ENCODE data around the gene RECQL5.
"Not testable (repeated sequence)": the region's sequence is repeated elsewhere in the genome, so short reads cannot be mapped to it uniquely, and the experiment has no call there.

Gene RECQL5

GRCh38 chr17:75590849-75591721, 75.9 kb downstream of the RECQL5 start:
- Histone ChIP-seq H3K4me1 (ENCODE audit: control insufficient read depth, insufficient read depth, low read length, poor library complexity, severe bottlenecking) (peaks cover 5% of the 10 kb centered on the region), H3K27me3 (replicated peaks; ENCODE audit: control insufficient read depth, insufficient read depth, low read length, poor library complexity, severe bottlenecking) (no peaks in the 10 kb centered on the region)
- no peak for DNase-seq

GRCh38 chr17:75590314-75590761, 76.6 kb downstream of the RECQL5 start:
- peaks cover 5% of the 10 kb centered on the region for H3K4me1 ChIP-seq (ENCODE audit: control insufficient read depth, insufficient read depth, low read length, poor library complexity, severe bottlenecking)
- DNase-seq = no peak
- H3K27ac ChIP-seq (ENCODE audit: insufficient read depth, low read length, poor library complexity, severe bottlenecking) = no peak overlapping the region
- no peaks in the 10 kb centered on the region for H3K9me3 ChIP-seq (ENCODE audit: control insufficient read depth, low read length)
- no peaks in the 10 kb centered on the region for H3K36me3 ChIP-seq (ENCODE audit: control insufficient read depth, insufficient read depth, low read length)
- H3K4me3 ChIP-seq (ENCODE audit: insufficient read depth, low read depth, low read length, poor library complexity, severe bottlenecking) = no peak overlapping the region
- no peaks in the 10 kb centered on the region for H3K27me3 ChIP-seq (replicated peaks; ENCODE audit: control insufficient read depth, insufficient read depth, low read length, poor library complexity, severe bottlenecking)

More at GRCh38 chr17:75590849-75591721, 75.9 kb downstream of the RECQL5 start:
- Histone ChIP-seq H3K27ac (ENCODE audit: insufficient read depth, low read length, poor library complexity, severe bottlenecking) (no peak overlapping the region), H3K9me3 (ENCODE audit: control insufficient read depth, low read length) (no peaks in the 10 kb centered on the region), H3K4me3 (ENCODE audit: insufficient read depth, low read depth, low read length, poor library complexity, severe bottlenecking) (no peak overlapping the region), H3K36me3 (ENCODE audit: control insufficient read depth, insufficient read depth, low read length) (no peaks in the 10 kb centered on the region)

DNA sequence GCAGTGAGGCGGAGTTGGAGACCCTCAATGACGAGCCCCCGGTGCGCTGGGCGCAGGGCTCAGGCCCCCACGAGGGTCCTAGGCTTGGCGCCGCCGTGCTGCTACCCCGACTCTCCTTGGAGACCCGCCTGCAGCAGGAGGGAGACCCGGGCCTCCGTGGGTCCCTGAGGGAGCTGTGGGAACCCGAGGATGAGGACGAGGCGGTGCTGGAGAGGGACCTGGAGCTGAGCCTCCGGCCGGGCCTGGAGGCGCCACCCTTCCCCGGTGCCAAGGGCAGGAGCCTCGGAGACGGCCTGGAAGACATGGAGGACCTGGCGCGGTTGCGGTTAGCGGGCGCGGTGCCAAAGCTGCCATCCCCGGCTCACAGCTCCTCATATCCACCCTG, 77.0 kb downstream of the RECQL5 start:
- peaks cover 5% of the 10 kb centered on the region for H3K4me1 ChIP-seq (ENCODE audit: control insufficient read depth, insufficient read depth, low read length, poor library complexity, severe bottlenecking)
- H3K36me3 ChIP-seq (ENCODE audit: control insufficient read depth, insufficient read depth, low read length) = no peaks in the 10 kb centered on the region
- H3K9me3 ChIP-seq (ENCODE audit: control insufficient read depth, low read length) = no peaks in the 10 kb centered on the region
- H3K27ac ChIP-seq (ENCODE audit: insufficient read depth, low read length, poor library complexity, severe bottlenecking) = peak overlapping the region; percentile 37
- no peak overlapping the region for H3K4me3 ChIP-seq (ENCODE audit: insufficient read depth, low read depth, low read length, poor library complexity, severe bottlenecking)
- DNase-seq = no peak
- no peaks in the 10 kb centered on the region for H3K27me3 ChIP-seq (replicated peaks; ENCODE audit: control insufficient read depth, insufficient read depth, low read length, poor library complexity, severe bottlenecking)

- Histone ChIP-seq H3K4me3 (ENCODE audit: insufficient read depth, low read depth, low read length, poor library complexity, severe bottlenecking) (peak overlapping the region; percentile 52), H3K4me1 (ENCODE audit: control insufficient read depth, insufficient read depth, low read length, poor library complexity, severe bottlenecking) (peaks cover 5% of the 10 kb centered on the region), H3K9me3 (ENCODE audit: control insufficient read depth, low read length) (no peaks in the 10 kb centered on the region), H3K27ac (ENCODE audit: insufficient read depth, low read length, poor library complexity, severe bottlenecking) (peak overlapping the region; percentile 51), H3K27me3 (replicated peaks; ENCODE audit: control insufficient read depth, insufficient read depth, low read length, poor library complexity, severe bottlenecking) (no peaks in the 10 kb centered on the region), H3K36me3 (ENCODE audit: control insufficient read depth, insufficient read depth, low read length) (no peaks in the 10 kb centered on the region)
- DNase-seq = peak; percentile 86 to 91 (median 91)
These were observed 77.7 kb downstream of the RECQL5 start for GRCh38 chr17:75589012-75589918.

DNA sequence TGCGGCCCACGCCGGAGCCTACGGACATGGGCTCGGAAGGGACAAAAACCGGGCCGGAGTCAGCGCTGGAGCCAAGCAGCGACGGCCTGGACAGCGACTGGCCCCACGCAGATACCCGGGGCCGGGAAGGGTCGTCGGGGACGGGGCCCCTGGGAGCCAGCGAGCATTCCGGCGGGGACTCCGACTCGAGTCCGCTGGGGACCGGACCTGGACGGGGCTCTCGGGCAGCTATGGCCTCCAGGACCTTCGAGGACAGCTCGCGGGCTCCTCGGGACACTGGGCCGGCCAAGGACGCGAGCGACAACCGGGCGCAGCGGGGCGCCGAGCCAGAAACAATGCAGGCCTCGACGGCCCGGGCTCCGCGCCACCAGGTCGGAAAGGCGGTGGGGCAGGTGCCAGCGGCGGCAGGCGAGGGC, 78.3 kb downstream of the RECQL5 start:
- peak overlapping the region; percentile 52 for H3K4me3 ChIP-seq (ENCODE audit: insufficient read depth, low read depth, low read length, poor library complexity, severe bottlenecking)
- DNase-seq = no peak

GRCh38 chr17:75587675-75588595, 79.0 kb downstream of the RECQL5 start, which contains the start of gene MYO15B:
TSS of gene MYO15B (plus strand) at chr17:75587800. CDS start at chr17:75588058, 258 bp downstream.
- peak within 1 kb of the TSS; percentile 51 for H3K27ac ChIP-seq (ENCODE audit: insufficient read depth, low read length, poor library complexity, severe bottlenecking)
- peaks cover 5% of the 10 kb centered on the region for H3K4me1 ChIP-seq (ENCODE audit: control insufficient read depth, insufficient read depth, low read length, poor library complexity, severe bottlenecking)
- H3K36me3 ChIP-seq (ENCODE audit: control insufficient read depth, insufficient read depth, low read length) = no peaks in the 10 kb centered on the region
- peak within 1 kb of the TSS; percentile 52 for H3K4me3 ChIP-seq (ENCODE audit: insufficient read depth, low read depth, low read length, poor library complexity, severe bottlenecking)
- H3K27me3 ChIP-seq (replicated peaks; ENCODE audit: control insufficient read depth, insufficient read depth, low read length, poor library complexity, severe bottlenecking) = no peaks in the 10 kb centered on the region
- H3K9me3 ChIP-seq (ENCODE audit: control insufficient read depth, low read length) = no peaks in the 10 kb centered on the region
- DNase-seq = peak; percentile 20 to 40 (median 21)

More for the DNA sequence above, 78.3 kb downstream of the RECQL5 start:
- H3K9me3 ChIP-seq (ENCODE audit: control insufficient read depth, low read length) = no peaks in the 10 kb centered on the region
- peak overlapping the region; percentile 51 for H3K27ac ChIP-seq (ENCODE audit: insufficient read depth, low read length, poor library complexity, severe bottlenecking)
- no peaks in the 10 kb centered on the region for H3K36me3 ChIP-seq (ENCODE audit: control insufficient read depth, insufficient read depth, low read length)
- H3K4me1 ChIP-seq (ENCODE audit: control insufficient read depth, insufficient read depth, low read length, poor library complexity, severe bottlenecking) = peaks cover 5% of the 10 kb centered on the region
- H3K27me3 ChIP-seq (replicated peaks; ENCODE audit: control insufficient read depth, insufficient read depth, low read length, poor library complexity, severe bottlenecking) = no peaks in the 10 kb centered on the region

DNA sequence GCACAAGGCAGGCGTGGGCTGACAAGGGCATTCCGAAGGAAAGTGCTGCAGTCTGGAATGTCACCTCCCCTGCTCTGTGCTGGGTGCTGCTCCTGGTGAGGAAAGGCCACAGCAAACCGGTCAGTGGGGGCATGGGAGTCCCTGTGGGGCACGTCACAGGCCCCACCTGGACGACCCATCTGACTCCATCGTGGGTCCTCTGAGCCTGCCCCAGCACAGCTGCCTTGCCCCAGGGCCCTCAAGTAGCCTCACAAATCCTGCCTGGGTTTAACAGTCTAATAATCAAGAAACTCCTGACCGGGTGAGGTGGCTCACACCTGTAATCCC, 82.1 kb downstream of the RECQL5 start:
- H3K4me3 ChIP-seq (ENCODE audit: insufficient read depth, low read depth, low read length, poor library complexity, severe bottlenecking) = no peak overlapping the region
- H3K27me3 ChIP-seq (replicated peaks; ENCODE audit: control insufficient read depth, insufficient read depth, low read length, poor library complexity, severe bottlenecking) = no peaks in the 10 kb centered on the region
- no peaks in the 10 kb centered on the region for H3K36me3 ChIP-seq (ENCODE audit: control insufficient read depth, insufficient read depth, low read length)
- H3K9me3 ChIP-seq (ENCODE audit: control insufficient read depth, low read length) = no peaks in the 10 kb centered on the region
- DNase-seq = no peak
- H3K4me1 ChIP-seq (ENCODE audit: control insufficient read depth, insufficient read depth, low read length, poor library complexity, severe bottlenecking) = peaks cover 5% of the 10 kb centered on the region
- no peak overlapping the region for H3K27ac ChIP-seq (ENCODE audit: insufficient read depth, low read length, poor library complexity, severe bottlenecking)

DNA sequence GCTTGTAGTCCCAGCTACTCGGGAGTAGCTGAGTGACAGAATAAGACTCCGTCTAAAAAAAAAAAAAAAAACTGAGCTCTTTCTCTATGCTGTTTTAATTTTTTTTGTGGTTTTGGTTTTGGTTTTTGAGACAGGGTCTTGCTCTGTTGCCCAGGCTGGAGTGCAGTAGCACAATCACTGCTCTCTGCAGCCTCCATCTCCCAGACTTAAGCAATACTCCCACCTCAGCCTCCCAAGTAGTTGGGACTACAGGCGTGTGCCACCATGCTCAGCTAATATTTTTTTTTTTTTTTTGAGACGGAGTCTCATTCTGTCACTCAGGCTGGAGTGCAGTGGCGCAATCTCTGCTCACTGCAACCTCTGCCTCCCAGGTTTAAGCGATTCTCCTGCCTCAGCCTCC, 83.8 kb downstream of the RECQL5 start:
- not testable (repeated sequence) for H3K4me1 ChIP-seq (ENCODE audit: control insufficient read depth, insufficient read depth, low read length, poor library complexity, severe bottlenecking); DNase-seq; H3K9me3 ChIP-seq (ENCODE audit: control insufficient read depth, low read length); H3K27me3 ChIP-seq (replicated peaks; ENCODE audit: control insufficient read depth, insufficient read depth, low read length, poor library complexity, severe bottlenecking); H3K4me3 ChIP-seq (ENCODE audit: insufficient read depth, low read depth, low read length, poor library complexity, severe bottlenecking); H3K36me3 ChIP-seq (ENCODE audit: control insufficient read depth, insufficient read depth, low read length); H3K27ac ChIP-seq (ENCODE audit: insufficient read depth, low read length, poor library complexity, severe bottlenecking)

DNA sequence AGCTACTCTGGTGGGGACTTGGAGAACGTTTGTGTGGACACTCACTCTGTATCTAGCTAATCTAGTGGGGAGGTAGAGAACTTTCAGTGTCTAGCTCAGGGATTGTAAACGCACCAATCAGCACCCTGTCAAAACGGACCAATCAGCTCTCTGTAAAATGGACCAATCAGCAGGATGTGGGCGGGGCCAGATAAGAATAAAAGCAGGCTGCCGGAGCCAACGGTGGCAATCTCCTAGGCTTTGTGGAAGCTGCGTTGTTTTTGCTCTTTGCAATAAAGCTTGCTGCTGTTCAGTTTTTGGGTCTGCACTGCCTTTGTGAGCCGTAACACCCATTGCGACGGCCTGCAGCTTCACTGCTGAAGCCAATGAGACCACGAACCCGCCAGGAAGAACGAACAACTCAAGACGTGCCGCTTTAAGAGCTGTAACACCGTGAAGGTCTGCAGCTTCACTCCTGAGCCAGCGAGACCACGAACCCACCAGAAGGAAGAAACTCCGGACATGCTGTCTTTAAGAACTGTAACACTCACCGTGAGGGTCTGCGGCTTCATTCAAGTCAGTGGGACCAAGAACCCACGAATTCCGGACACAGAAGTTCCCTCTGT, 85.7 kb downstream of the RECQL5 start:
- DNase-seq = peak in 1 of 3 donors; percentile 18
- not testable (repeated sequence) for H3K9me3 ChIP-seq (ENCODE audit: control insufficient read depth, low read length); H3K27ac ChIP-seq (ENCODE audit: insufficient read depth, low read length, poor library complexity, severe bottlenecking); H3K27me3 ChIP-seq (replicated peaks; ENCODE audit: control insufficient read depth, insufficient read depth, low read length, poor library complexity, severe bottlenecking); H3K4me1 ChIP-seq (ENCODE audit: control insufficient read depth, insufficient read depth, low read length, poor library complexity, severe bottlenecking); H3K4me3 ChIP-seq (ENCODE audit: insufficient read depth, low read depth, low read length, poor library complexity, severe bottlenecking); H3K36me3 ChIP-seq (ENCODE audit: control insufficient read depth, insufficient read depth, low read length)
